GM19395 (cell line): ENCODE measurements around the gene CDH10.

ENCODE experiments used
- ATAC-seq: cut with Tn5 transposase; IDR thresholded peaks from one replicate; pipeline ENCODE4 v1.9.1; 2021; ENCODE audit warnings: mild to moderate bottlenecking, moderate library complexity; ENCODE audit not compliant: unreplicated experiment

Gene CDH10

GRCh38 chr5:24606971-24607370 is 37.8 kb downstream of the CDH10 start:
- ATAC-seq, result no peak

- ATAC-seq, result no peak
These were observed 42.6 kb downstream of the CDH10 start for GRCh38 chr5:24602188-24602587.

- no peak for ATAC-seq
These were observed 45.8 kb downstream of the CDH10 start for GRCh38 chr5:24598956-24599355.

- no peak for ATAC-seq
These were observed 49.4 kb downstream of the CDH10 start for GRCh38 chr5:24595329-24595728.

GRCh38 chr5:24591426-24591825 is 53.4 kb downstream of the CDH10 start:
- no peak for ATAC-seq

GRCh38 chr5:24589566-24589965 is 55.2 kb downstream of the CDH10 start:
- ATAC-seq, result no peak

GRCh38 chr5:24585751-24586150 is 59.0 kb downstream of the CDH10 start:
- ATAC-seq, result no peak

GRCh38 chr5:24571302-24571701 is 73.5 kb downstream of the CDH10 start:
- ATAC-seq, result no peak

- ATAC-seq, result no peak
These were observed 77.8 kb downstream of the CDH10 start for GRCh38 chr5:24566933-24567332.

- ATAC-seq, result no peak
These were observed 89.5 kb downstream of the CDH10 start for GRCh38 chr5:24555229-24555628.

- ATAC-seq, result no peak
These were observed 97.6 kb downstream of the CDH10 start for GRCh38 chr5:24547132-24547531.

- ATAC-seq, result no peak
These were observed 105.2 kb downstream of the CDH10 start for GRCh38 chr5:24539613-24540012.

GRCh38 chr5:24538346-24538745 is 106.4 kb downstream of the CDH10 start:
- ATAC-seq, result no peak

- ATAC-seq, result no peak
These were observed 109.1 kb downstream of the CDH10 start for GRCh38 chr5:24535646-24536045.

GRCh38 chr5:24530906-24531305 is 113.9 kb downstream of the CDH10 start:
- no peak for ATAC-seq

GRCh38 chr5:24525414-24525813 is 119.4 kb downstream of the CDH10 start:
- no peak for ATAC-seq

GRCh38 chr5:24512423-24512822 is 132.4 kb downstream of the CDH10 start:
- ATAC-seq, result no peak

GRCh38 chr5:24510523-24510988 is 134.2 kb downstream of the CDH10 start:
- ATAC-seq, result no peak

GRCh38 chr5:24509943-24510342 is 134.8 kb downstream of the CDH10 start:
- no peak for ATAC-seq

GRCh38 chr5:24505258-24505657 is 139.5 kb downstream of the CDH10 start:
- no peak for ATAC-seq

- no peak for ATAC-seq
These were observed 147.1 kb downstream of the CDH10 start for GRCh38 chr5:24497591-24498157.

GRCh38 chr5:24497145-24497544 is 147.6 kb downstream of the CDH10 start:
- no peak for ATAC-seq

GRCh38 chr5:24496268-24496667 is 148.5 kb downstream of the CDH10 start:
- ATAC-seq, result no peak
